SIG-M5 (cell line): ENCODE results near the gene WWC2.

Experiments used
- DNase-seq: peaks from one replicate; lab custom pipeline; 2025; lab: John Stamatoyannopoulos, UW

Gene WWC2

DNA sequence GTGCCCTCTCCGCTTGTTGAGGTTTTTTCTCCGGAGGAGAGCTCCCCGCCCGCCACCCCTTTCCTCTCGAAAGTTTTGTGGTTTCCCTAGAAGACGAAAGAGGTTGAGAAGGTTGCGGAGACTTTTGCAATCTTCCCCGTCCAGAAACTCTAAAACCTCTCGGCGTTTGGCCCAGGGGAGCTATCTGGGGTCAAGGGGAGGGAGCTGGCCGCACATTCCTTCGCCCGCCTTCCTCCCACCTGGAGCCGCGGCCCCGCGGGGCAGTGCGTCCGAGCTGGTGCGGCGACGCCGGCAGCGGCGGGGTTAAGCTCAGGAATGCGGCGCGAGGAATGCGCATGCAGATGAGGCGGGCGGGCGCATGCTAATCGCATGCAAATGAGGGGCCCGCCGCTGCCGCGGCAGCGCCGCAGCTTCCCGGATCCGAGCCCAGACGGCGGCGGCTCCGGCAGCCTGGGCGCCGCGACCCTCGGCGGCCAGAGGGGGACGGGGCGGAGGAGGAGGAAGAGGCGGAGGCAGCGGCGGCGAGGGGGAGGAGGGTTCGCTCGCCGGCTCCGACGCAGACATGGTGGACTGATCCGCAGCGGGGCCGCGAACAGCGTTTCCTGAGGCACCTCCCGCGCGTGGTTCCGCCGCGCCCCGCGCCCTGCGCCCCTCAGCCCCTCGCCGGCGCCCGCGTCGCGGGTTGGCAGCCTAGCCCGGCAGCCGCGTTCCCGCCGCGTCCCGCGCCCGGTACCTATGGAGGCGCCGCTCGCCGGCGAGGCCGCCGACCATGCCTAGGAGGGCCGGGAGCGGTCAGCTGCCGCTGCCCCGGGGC lies at the start of gene WWC2:
WWC2 (plus strand) TSS at position 535 of the 814 bp plus-strand sequence; CDS start at position 770, 235 bp downstream.
- DNase-seq = peak; percentile 1

DNA sequence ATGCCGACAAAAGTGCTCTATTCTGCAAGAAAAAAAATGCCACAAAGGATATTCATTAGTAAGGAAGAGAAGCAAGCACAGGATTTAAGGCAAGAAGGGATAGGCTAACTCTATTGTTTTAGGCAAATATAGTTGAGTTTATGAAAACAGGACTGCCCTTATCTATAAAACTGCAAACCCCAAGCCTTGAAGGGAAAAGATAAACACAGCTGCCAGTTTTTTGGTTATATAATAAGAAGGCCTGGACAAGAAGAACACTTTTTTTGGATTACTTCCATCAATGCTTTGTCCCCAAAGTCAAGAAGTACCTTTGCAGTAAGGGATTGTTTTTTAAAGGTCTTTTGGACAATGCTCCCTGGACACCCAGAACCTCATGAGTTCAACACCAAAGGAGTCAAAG lies 45.4 kb upstream of the WWC2 start:
- no peak for DNase-seq

DNA sequence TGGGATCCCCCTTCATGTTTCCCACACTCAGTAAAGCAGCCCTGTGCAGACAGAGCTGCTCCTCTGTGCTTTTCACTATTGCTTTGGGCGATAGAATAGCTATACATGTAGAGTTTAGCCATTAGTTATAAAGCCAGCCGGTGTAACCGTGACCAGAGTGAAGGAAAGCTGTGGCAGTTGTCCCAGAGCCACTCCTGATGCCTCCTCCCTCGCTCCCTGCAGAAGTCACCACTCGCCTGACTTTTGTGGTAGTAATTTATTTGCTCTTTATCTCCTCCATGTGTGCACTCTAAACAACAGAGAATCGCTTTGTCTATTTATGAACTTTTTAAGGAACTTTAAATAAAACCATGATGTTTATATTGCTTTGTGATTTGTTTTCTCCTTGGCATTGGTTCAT lies 41.8 kb upstream of the WWC2 start:
- no peak for DNase-seq

DNA sequence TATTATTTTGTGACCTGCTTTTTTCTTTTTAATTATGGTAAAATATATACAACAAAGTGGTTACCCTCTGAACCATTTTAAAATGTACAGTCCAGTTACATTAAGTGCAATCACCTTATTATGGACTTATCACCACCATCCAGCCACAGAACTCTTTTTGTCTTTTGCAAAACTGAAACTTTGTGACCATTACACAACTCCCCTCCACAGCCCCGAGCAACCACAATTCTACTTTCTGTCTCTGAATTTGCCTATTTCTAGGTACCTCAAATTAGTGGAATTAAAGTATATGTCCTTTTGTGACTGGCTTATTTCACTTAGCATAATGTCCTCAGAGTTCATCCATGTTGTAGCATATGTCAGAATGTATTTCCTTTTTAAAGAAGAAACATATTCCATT lies 39.3 kb upstream of the WWC2 start:
- no peak for DNase-seq

DNA sequence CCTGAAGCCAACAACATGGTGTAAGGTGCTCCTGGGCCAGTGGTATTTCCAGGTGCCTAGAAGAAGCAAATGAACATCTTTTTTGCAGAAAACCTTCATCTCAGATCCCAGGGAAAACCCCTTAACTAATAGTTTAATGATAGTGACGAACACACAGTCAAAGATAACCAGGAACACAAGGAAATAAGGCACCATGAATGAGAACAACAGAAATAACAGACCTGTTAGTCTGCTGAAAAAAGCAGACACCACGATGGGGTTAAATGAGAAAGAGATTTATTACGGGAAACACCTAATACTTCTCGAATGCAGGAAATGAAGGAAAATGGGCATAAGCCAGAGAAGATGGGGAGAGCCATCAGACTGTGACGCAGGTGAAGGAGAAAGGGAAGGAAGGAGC lies 30.6 kb upstream of the WWC2 start:
- DNase-seq = no peak

DNA sequence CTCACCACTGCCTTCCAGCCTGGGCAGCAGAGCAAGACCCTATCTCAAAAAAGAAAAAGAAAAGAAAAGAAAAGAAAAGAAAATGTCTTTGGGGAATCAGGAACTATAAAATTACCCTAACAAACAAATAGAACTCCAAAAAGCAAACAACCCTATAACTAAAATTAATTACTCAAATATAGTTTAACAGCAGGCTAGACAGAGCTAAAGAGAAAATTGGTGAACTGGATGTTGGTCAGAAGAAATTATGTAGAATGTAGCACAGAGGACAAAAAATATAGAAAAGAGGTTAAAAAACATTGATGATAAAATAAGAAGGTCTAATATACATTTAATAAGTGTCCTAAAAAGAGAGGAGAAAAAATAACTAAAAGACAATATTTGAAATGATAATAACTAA lies 27.8 kb upstream of the WWC2 start:
- no peak for DNase-seq

DNA sequence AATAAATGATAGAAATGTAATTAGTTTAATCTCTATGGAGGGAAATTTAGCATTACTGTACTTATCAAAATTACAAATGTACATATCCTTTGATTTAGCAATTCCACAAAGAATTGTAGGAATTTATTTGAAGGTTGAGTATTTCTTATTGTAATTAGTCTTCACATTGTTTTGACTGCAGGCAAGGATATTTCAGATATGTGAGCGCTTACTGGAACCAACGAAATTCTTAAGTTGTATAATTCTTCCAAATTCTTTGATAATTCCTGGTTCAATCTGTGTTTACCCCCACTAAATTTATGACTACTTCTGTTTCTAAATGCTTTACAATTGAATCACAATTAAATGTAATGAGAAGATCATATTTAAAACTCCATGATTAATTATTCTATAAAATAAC lies 26.9 kb upstream of the WWC2 start:
- no peak for DNase-seq

DNA sequence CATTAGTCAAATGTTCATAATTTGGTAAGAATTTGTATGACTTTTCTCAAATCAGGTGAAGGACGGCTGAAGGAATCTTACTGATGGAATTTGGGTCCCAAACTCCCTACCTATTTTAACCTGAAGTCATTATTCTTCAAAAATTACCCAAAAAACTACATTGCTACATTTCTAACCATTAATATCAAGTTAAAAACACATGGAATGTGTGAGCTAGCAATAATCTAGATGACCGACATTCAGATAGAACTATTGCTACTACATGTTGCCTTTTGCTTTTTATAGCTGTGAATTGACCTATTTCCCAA lies 25.3 kb upstream of the WWC2 start:
- no peak for DNase-seq

DNA sequence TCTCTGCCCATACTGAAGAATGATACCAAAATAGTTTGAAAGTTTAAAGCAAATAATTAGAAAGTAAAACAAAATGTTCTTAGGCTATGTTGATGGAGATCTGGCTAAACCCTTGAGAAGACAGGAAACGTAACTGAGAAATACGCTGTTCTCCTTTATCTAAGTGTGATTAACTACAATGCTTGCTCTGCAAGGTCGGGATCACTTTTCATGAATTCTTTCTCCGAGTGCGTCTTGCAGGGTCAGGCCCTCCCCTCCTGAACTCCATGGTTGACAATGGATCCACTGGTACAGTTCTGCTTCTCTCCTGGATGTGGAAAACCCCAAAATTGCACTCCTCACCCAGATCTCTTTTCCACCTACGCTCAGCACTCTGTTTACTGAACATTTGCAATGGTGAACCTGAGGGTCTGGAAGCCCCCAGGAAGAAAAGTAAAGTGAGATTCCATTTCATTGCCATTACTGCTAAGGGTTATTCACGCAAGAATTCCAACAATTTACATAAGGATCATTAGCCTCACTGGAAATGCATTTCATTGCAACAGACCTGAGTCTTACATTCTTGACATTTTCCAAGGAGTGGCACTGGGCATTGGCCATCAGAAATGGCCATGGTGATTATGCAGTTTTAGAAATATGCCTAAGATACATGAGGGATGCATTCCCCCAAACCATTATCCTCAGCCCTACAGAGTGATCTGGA lies 24.6 kb upstream of the WWC2 start:
- no peak for DNase-seq

DNA sequence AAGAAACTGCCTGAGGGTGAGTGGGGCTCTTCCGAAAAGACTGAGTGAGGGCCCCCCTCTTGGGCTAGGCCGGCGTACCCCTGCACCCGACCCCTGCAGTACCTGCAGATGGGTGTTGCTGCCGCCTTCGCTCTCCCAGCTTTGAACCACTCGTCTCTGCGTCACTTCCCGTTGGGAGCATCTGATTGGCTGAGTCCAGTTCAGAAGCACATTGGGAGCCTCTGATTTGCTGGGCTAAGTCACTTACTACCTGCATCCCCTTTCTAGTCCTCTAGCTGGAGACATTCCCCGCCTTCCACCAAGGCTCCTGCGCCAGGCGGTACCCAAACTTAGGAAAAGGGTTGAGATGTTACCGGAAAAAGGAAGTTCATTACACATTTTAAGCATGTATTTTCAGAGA lies 20.4 kb upstream of the WWC2 start:
- DNase-seq = no peak

DNA sequence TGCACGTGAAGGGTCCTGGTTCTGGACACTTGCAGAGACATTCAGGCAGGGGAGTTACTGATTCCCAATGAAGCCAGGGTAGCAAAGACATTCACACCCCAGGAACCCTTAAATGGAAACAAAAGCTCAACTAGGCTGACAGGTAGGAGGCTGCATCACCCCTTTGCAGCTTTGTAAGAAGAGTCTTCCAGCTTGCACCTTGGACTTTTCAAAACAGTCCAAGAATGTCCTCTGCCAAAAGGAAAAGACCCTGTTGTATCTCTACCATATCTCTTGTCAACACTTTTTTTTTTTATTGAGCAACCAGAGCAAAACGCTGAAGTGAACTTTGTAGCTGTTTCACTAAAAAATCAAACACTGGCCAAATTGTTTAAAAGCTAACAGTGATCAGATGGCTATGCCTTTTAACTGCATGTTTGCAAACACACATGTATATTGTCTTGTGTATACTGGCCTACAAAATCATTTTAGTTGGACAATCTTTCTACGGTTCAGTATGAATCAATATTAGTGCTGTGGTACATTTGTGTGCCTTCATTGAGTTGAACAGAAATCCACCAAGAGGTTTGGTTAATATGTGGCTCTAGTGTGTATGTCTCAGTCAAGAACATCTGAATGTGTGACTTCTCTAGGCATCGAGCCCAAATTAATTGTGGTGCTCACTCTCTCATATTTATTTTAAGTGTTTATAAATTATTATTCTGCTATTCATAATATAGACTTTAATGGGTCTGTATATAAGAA lies 18.5 kb upstream of the WWC2 start:
- no peak for DNase-seq

DNA sequence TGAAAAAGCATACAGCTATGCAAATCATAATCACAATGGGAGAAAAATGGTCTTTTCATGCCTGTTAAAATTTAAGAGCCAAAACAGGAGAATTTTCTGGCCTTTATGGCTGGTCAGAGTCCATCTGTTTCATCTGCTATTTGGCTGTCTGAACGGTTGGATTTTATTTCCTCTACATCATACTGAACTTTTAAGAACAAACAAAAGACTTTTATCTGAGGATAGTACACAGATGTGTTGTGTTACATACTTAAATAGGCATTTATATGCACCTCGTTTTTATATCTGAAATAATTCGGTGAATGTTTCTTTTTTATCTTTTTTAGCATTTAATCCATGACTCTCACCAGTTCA lies 18.0 kb upstream of the WWC2 start:
- no peak for DNase-seq

DNA sequence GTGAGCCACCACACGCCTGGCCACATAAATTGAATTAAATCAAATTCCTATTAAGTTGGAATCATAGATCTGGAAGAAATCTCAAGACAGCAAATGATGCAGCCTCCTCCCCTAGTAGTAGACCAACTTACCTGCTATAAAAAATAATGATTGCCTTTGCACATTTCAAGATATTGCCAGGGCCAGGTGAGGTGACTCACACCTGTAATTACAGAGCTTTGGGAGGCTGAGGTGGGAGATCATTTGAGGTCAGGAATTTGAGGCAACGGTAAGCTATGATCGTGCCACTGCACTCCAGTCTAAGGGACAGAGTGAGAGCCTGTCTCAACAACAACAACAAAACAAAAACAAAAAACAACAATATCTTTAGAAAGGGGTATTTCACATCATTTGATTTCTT lies 17.0 kb upstream of the WWC2 start:
- no peak for DNase-seq

DNA sequence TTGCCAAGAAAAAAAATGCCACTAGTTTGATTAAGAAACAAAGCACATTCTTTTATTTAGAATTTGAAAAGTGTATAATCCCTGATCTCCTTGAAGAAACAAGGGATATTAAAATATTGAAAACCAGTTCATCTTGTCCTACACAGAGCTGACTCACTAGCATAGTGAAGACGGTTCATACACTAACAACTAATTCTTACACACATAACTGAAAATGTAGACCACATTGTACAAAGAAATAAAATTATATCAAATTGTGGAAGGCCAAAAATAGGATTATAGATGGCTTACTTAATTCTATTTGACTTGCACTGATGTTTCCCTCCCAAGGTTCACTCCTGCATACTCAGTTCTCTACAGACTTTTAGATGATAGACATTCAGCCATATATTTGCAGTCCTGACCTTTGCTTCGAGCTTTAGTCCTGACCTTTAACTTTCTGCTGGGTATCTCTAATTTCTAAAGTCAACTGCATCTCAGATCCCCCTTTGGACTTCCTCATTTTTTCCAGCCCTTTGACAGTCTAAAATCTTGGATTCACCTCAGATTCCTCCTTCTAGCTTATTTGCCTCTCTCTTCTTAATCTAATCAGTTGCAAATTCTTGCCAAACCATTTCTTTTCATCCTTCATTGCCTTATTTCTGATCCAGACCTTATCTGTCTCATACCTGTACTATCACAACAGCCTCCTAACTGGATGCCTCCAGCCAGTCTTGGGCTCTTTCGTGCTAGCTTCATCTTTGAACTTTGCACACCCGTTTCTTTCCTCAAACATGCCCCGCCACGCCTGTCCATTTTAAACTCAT lies 4.5 kb upstream of the WWC2 start:
- no peak for DNase-seq

DNA sequence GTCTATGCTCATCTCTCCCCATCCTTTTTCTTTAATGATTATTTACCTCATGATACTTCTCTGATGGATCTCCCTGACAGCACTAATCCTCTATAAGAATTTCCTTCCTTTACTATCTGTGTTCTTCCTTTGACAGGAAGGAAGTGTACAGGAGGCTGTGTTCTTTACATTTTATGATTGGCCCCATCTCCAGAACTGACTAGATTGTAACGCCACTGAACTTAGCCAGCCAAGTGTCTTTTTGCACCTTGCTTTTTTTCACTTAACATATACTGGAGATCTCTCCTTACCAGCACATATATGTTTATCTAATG lies 3.9 kb upstream of the WWC2 start:
- DNase-seq = no peak

DNA sequence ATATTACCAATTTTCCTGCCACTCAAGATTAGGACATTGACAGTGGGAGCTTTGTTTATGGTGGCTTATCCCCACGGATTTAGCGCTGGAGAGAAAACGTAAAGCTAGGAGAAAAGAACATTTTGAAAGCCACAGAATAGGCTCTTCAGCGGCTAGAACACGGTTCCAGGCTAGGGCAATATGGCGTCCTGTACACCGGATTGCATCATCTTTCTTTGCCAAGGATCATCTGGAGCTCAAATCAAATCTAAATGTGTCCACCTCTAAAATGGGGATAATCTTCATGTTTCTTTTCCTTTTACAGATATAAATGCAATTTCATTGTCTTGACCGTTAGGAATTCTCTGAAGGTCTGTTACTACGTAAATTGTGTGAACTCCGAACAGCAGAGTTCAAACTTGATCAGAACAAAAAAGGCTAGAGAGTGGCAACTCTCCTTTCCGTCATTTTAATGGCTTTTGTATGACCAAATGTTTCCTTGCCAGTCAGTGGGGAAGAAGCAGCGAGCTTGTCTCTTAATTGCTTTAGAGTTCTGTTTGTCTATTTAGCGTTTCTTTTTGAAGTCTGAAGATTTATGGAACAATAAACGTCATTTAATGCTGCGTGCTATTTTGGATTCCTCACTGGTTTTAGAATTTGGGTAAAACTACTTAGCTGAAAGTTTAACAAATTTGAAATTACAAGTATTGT lies 2.6 kb upstream of the WWC2 start:
- no peak for DNase-seq

DNA sequence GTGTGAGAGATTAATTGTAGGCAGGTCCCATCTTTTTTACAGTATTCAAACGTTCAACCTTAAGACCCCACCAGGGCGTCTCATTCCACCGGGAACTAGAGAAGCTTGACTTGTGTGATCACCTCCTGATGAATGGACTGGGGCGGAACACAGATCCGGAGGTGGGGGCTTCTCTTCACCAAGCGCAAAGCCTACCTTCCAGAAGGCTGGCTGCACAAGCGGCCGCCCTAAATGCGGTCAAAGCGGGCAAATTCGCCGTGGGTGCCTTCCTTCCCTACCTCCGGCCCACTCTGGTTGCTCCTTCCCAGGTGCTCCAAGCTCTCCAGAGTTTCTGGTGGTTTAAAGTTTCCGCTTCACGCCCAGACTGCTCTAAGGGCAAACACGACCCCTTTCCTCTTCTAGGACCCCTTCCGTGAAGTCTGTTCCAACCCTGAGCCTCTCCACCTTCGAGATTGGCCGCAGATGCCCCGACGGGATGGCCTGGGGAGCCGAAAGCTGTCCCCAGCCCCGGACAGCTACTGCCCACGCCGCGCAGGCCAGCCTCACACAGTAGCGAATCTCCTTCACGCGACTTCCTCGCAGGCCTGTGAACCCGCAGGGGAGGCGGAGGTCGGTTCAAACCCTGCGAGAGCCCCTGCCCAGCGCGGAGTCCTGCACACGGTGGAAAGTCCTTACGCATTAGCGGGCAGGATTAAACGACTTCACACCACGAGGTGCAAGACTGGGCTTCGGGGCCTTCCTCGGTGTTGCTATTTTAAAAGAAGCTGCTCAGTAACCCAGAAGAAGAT lies 1.6 kb upstream of the WWC2 start:
- DNase-seq = no peak

DNA sequence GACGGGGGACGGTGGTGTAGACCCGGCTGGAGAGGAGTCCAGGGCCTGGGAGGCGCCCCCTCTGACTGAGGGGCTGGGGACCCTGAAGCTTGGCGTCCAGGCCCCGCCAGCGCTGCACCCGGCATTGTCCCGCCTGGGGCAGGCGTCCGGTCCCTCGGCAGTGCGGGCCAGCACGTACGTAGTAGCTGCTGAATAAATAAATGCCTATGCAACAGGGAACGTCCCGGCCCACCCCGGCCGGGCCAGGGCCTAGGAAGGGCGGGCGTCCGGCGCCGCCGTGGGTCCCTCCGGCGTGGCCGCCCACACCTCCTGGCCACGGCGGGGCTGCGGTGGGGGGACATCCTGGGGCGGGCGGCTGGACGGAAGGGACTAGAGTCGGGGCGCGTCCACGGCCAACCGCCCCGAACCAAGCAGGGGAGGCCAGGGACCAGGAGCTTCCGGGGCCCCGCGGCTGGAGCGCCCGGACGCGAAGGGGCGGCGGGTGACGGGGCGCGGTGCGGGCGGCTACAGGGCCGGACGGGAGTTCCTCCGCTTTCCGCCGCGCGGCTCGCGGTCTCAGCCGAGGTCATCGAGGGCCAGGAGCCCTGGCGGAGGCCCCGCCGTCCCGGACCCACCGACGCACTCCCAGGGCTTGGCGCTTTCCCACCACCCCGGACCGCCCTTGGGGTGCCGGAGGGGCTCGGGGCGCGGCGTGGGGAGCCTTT lies 886 bp upstream of the WWC2 start:
- DNase-seq = no peak

DNA sequence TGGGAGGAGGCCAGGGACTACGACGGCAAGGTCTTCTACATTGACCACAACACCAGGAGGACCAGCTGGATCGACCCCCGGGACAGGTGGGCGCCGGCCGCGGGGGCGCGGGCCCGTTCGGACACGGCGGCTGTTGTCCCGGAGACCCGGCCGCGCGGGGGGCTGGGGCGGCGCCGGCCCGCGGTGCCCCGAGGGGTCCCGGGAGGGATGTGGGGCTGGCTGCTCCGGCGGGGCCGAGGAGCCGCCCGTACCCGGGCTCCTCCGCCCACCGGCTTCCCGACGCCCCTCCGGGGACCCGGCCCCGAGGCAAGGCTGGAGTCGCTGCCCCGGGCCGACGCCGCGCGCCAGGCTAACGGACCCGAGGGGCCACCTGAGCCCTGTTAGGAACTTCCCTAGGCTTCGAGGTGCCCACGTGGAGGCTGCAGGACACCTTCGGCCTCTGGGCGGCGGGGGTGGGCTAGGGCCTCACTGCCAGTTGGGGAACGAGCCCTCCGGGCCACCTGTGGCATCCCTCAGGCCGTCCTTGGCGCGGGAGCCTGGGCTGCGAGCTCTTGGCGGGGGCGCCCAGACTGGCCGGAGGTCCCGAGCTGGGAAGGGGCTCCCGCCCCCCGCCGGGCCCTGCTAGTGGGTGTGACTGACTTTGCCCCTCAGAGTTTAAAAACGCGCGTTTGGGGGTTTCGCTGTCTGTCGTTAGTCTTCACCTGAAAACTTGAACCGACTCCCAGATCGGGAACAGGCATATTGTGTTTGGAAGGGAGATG lies 660 bp downstream of the WWC2 start:
- DNase-seq = no peak

DNA sequence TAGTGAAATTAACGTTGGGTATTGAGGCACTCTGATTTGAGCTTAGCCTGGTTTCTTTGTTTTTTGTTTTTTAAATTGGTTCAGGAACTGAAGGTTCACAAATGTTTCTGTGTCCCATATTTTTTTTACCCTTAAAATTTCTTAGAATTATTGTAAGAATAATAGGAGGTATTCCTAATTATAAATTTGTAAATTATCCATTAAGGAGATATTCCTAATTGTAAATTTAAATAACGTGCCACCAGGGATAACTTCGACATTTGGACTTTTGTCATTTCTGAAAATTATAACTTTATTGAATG lies 1.2 kb downstream of the WWC2 start:
- no peak for DNase-seq
